ENCODE data around the gene KCTD18. TPM values are rescaled to one million over a fixed set of nuclear protein-coding genes. Genes with fewer than 3 reads are reported as not detected.

The KCTD18 gene
- total RNA-seq, 2 experiments from 2014 or later, result 15.2 to 16.7 TPM

GRCh38 chr2:200454927-200455801 is 54.7 kb downstream of the KCTD18 start:
- no peaks in the 10 kb centered on the region for H3K36me3 Mint-ChIP-seq (ENCODE audit: low read depth)
- ChIA-PET CTCF (interaction anchor here (0.6 to 4.0 kb wide), 7 partner anchors 10 to 469 kb away, joined by 3 to 17 read pairs (median 5); no protein-coding TSS in a partner anchor), POLR2A (interaction anchor here (0.6 to 0.9 kb wide), 3 partner anchors 12 to 25 kb away, joined by 3 read pairs; no protein-coding TSS in a partner anchor)
- peak; percentile 33 for DNase-seq
- H3K4me3 Mint-ChIP-seq, result no peak overlapping the region
- ATAC-seq, result peak; percentile 85
- H3K4me1 Mint-ChIP-seq (ENCODE audit: low read depth), result peaks cover 12% of the 10 kb centered on the region
- peak overlapping the region; percentile 17 for H3K27ac Mint-ChIP-seq
- no peak for TF ChIP-seq CTCF (IDR thresholded peaks at IDR 0.05)
- no peaks in the 10 kb centered on the region for H3K27me3 Mint-ChIP-seq
- intact Hi-C loops (cut with micrococcal nuclease), result no loop called here
- no peaks in the 10 kb centered on the region for H3K9me3 Mint-ChIP-seq

- no peaks in the 10 kb centered on the region for H3K36me3 Mint-ChIP-seq (ENCODE audit: low read depth)
- H3K4me3 Mint-ChIP-seq, result no peak overlapping the region
- H3K9me3 Mint-ChIP-seq, result no peaks in the 10 kb centered on the region
- no peak for DNase-seq
- H3K27me3 Mint-ChIP-seq, result no peaks in the 10 kb centered on the region
- TF ChIP-seq CTCF (IDR thresholded peaks at IDR 0.05), result no peak
- intact Hi-C loops (cut with micrococcal nuclease), result no loop called here
- ChIA-PET POLR2A (interaction anchor here (0.9 kb wide), 1 partner anchor 16 kb away, joined by 3 read pairs; no protein-coding TSS in a partner anchor), CTCF (interaction anchor here (1.2 to 4.0 kb wide), 5 partner anchors 11 to 28 kb away, joined by 3 to 17 read pairs (median 5); no protein-coding TSS in a partner anchor)
- H3K27ac Mint-ChIP-seq, result no peak overlapping the region
- no peak for ATAC-seq
- peaks cover 12% of the 10 kb centered on the region for H3K4me1 Mint-ChIP-seq (ENCODE audit: low read depth)
Observed at GRCh38 chr2:200453853-200454534, 55.9 kb downstream of the KCTD18 start.

GRCh38 chr2:200453142-200453852 is 56.6 kb downstream of the KCTD18 start:
- intact Hi-C loops (cut with micrococcal nuclease), result no loop called here
- DNase-seq (no peak), ATAC-seq (no peak)
- POLR2A ChIA-PET, result no interaction called here
- TF ChIP-seq CTCF (IDR thresholded peaks at IDR 0.05), result no peak
- Mint-ChIP-seq H3K36me3 (ENCODE audit: low read depth) (no peaks in the 10 kb centered on the region), H3K27ac (no peak overlapping the region), H3K9me3 (no peaks in the 10 kb centered on the region), H3K4me3 (no peak overlapping the region), H3K4me1 (ENCODE audit: low read depth) (peaks cover 12% of the 10 kb centered on the region), H3K27me3 (no peaks in the 10 kb centered on the region)
- CTCF ChIA-PET, result interaction anchor here (1.2 to 4.0 kb wide), 2 partner anchors 14 to 28 kb away, joined by 3 to 17 read pairs; no protein-coding TSS in a partner anchor

GRCh38 chr2:200452377-200452776 is 57.5 kb downstream of the KCTD18 start:
- Mint-ChIP-seq H3K4me3 (no peak overlapping the region), H3K36me3 (ENCODE audit: low read depth) (no peaks in the 10 kb centered on the region), H3K27me3 (no peaks in the 10 kb centered on the region), H3K27ac (no peak overlapping the region), H3K9me3 (no peaks in the 10 kb centered on the region), H3K4me1 (ENCODE audit: low read depth) (peaks cover 14% of the 10 kb centered on the region)
- ChIA-PET CTCF (no interaction called here), POLR2A (no interaction called here)
- TF ChIP-seq CTCF (IDR thresholded peaks at IDR 0.05), result no peak
- intact Hi-C loops (cut with micrococcal nuclease), result no loop called here
- DNase-seq, result no peak
- ATAC-seq, result no peak
